ENCODE results near the gene NR4A3. TPM values are rescaled to one million over a fixed set of nuclear protein-coding genes. Genes with fewer than 3 reads are reported as not detected.

Gene NR4A3
- total and polyA plus RNA-seq, 9 of the 15 experiments (the other 6 are each of a cell fraction or from before 2014, with no cell fraction given), result 0.04 to 0.07 TPM; not detected in 7

DNA sequence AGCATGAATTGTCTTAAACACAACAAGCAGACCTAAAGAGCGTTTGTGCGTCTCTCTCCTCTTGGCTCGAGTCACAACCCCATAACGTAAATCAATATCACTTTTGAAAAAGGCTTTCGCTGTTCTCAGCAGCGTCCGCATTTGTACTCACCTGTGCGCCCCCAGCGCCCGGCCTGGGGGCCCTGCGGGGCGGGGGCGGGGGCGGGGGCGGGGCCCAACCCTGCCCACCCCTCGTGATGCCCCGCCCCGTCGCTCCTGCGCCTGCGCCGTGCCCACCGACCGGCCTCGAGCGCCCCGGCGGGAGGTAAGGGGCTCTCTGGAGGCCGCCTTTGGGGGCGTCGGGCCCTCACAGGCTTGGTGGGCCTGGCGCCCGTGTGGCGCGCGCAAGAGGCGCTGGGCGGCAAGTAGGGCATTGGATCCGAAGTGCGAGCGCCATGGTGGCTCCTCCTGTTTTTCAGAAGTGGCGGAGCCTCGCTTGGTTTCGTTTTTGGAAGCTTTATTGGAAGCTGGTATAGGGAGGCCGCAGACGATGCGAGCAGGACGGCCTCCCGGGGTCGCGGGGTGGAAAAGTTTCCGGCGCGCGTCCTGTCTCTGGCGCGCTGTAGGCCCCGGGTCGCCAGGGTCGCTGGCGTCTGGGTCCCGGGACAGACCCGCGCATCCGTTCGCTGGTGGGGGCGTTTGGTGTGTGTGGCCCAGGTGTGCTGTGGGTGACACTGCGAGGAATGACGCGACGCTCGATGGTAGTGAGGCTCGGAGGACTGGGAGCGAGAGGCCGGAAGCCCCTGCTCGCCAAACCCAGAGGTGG, 84.9 kb downstream of the NR4A3 start, which contains the start of gene STX17 (continued):
- TF ChIP-seq RBBP5 (IDR thresholded peaks at IDR 0.05; ENCODE audit: borderline replicate concordance, insufficient read depth, low read length, poor library complexity, severe bottlenecking), result peak; percentile 98
- TF ChIP-seq, protein P1, sequence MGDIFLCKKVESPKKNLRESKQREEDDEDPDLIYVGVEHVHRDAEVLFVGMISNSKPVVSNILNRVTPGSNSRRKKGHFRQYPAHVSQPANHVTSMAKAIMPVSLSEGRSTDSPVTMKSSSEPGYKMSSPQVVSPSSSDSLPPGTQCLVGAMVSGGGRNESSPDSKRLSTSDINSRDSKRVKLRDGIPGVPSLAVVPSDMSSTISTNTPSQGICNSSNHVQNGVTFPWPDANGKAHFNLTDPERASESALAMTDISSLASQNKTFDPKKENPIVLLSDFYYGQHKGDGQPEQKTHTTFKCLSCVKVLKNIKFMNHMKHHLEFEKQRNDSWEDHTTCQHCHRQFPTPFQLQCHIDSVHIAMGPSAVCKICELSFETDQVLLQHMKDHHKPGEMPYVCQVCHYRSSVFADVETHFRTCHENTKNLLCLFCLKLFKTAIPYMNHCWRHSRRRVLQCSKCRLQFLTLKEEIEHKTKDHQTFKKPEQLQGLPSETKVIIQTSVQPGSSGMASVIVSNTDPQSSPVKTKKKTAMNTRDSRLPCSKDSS (IDR thresholded peaks at IDR 0.05; ENCODE audit: low read depth, partially characterized antibody), result no peak
- TF ChIP-seq, protein P2, sequence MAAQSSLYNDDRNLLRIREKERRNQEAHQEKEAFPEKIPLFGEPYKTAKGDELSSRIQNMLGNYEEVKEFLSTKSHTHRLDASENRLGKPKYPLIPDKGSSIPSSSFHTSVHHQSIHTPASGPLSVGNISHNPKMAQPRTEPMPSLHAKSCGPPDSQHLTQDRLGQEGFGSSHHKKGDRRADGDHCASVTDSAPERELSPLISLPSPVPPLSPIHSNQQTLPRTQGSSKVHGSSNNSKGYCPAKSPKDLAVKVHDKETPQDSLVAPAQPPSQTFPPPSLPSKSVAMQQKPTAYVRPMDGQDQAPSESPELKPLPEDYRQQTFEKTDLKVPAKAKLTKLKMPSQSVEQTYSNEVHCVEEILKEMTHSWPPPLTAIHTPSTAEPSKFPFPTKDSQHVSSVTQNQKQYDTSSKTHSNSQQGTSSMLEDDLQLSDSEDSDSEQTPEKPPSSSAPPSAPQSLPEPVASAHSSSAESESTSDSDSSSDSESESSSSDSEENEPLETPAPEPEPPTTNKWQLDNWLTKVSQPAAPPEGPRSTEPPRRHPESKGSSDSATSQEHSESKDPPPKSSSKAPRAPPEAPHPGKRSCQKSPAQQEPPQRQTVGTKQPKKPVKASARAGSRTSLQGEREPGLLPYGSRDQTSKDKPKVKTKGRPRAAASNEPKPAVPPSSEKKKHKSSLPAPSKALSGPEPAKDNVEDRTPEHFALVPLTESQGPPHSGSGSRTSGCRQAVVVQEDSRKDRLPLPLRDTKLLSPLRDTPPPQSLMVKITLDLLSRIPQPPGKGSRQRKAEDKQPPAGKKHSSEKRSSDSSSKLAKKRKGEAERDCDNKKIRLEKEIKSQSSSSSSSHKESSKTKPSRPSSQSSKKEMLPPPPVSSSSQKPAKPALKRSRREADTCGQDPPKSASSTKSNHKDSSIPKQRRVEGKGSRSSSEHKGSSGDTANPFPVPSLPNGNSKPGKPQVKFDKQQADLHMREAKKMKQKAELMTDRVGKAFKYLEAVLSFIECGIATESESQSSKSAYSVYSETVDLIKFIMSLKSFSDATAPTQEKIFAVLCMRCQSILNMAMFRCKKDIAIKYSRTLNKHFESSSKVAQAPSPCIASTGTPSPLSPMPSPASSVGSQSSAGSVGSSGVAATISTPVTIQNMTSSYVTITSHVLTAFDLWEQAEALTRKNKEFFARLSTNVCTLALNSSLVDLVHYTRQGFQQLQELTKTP (IDR thresholded peaks at IDR 0.05; ENCODE audit: low read depth in 1 of 2, partially characterized antibody in 2 of 2), result no peak
- TF ChIP-seq MECOM (CRISPR knock-in tag; IDR thresholded peaks at IDR 0.05), result no peak
- TF ChIP-seq CSDE1 (IDR thresholded peaks at IDR 0.05), result no peak
- TF ChIP-seq, protein P3, sequence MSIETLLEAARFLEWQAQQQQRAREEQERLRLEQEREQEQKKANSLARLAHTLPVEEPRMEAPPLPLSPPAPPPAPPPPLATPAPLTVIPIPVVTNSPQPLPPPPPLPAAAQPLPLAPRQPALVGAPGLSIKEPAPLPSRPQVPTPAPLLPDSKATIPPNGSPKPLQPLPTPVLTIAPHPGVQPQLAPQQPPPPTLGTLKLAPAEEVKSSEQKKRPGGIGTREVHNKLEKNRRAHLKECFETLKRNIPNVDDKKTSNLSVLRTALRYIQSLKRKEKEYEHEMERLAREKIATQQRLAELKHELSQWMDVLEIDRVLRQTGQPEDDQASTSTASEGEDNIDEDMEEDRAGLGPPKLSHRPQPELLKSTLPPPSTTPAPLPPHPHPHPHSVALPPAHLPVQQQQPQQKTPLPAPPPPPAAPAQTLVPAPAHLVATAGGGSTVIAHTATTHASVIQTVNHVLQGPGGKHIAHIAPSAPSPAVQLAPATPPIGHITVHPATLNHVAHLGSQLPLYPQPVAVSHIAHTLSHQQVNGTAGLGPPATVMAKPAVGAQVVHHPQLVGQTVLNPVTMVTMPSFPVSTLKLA (conservative IDR thresholded peaks at IDR 0.05), result peak in 1 of 2 experiments; percentile 38; a peak in 1 of 4 replicates
